Measurements from ENCODE around the gene NOLC1. TPM values are rescaled to one million over a fixed set of nuclear protein-coding genes. Genes with fewer than 3 reads are reported as not detected.

NOLC1 gene
- total and polyA plus RNA-seq, 3 donors from 2014 or later = 46.6 to 63.8 (median 53.7) TPM

DNA sequence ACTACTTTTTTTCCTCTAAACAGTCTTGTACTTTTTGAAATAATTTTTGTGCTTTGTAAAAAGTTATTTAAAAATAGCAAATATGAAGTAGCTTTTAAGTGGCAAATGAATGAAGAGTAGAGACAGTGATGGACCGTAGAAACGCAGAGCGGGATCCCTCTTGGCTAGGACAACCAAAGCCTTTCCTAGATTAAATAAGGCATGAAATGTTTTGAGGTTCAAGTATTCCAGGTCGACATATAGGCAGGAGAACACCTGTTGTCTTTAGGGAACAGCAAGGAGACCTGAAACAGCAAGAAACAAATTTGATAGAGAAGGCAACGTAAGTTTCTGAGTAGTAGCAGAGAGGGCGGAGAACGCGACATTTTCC lies 20.0 kb upstream of the NOLC1 start:
- peaks cover 5% of the 10 kb centered on the region for H3K4me1 ChIP-seq
- peak overlapping the region; percentile 80 to 94 for H3K4me3 ChIP-seq
- intact Hi-C loops (cut with DNase I; ENCODE audit: low total_unique reads) = no loop called here
- WGBS, 2 donors = 16 to 21% methylated on average over 8 of the region's 8 CpGs
- no peak for TF ChIP-seq POLR2A (IDR thresholded peaks at IDR 0.05)
- TF ChIP-seq, protein P1, sequence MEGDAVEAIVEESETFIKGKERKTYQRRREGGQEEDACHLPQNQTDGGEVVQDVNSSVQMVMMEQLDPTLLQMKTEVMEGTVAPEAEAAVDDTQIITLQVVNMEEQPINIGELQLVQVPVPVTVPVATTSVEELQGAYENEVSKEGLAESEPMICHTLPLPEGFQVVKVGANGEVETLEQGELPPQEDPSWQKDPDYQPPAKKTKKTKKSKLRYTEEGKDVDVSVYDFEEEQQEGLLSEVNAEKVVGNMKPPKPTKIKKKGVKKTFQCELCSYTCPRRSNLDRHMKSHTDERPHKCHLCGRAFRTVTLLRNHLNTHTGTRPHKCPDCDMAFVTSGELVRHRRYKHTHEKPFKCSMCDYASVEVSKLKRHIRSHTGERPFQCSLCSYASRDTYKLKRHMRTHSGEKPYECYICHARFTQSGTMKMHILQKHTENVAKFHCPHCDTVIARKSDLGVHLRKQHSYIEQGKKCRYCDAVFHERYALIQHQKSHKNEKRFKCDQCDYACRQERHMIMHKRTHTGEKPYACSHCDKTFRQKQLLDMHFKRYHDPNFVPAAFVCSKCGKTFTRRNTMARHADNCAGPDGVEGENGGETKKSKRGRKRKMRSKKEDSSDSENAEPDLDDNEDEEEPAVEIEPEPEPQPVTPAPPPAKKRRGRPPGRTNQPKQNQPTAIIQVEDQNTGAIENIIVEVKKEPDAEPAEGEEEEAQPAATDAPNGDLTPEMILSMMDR (IDR thresholded peaks at IDR 0.05) = no peak
- DNase-seq = no peak
- H3K9me3 ChIP-seq = no peaks in the 10 kb centered on the region
- no peaks in the 10 kb centered on the region for H3K27me3 ChIP-seq
- H3K27ac ChIP-seq = peak overlapping the region; percentile 89 to 90
- no peaks in the 10 kb centered on the region for H3K36me3 ChIP-seq (ENCODE audit: low read depth, missing control alignments)

DNA sequence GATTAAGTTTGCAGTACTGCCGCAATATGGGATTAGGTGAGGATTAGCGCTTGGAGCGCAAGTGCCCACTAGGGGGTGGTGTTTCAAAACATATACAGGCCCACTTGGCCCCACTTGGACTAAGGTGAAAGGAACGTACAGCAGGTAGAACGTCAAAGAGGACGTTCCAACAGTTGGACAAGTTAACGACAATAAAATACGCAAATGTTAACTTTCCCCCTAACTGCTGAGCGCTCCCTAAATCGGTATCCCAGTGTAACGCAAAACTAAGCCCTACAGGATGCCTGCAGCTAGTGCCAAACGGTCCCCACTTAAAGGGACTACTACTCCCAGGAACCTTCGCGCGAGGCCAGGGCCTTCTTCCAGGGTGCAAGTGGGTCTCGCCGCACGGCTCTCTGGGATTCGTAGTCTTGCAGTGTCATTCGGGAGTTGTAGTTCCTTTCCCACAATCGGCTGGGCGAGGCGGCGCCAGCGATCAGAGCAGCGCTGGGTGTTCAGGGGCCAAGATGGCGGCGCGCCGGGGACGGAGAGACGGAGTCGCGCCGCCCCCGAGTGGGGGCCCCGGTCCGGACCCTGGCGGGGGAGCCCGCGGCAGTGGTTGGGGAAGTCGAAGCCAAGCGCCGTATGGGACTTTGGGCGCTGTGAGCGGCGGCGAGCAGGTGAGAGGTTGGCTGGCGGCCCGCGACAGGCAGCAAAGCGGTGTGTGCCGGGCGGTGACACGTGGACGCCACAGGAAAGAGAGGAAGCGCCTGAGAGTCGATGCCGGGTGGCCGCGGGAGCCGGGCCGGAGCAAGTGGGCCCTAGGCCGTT lies 19.4 kb upstream of the NOLC1 start, which contains the start of gene PPRC1:
PPRC1 (plus strand) TSS at position 478 of the 810 bp plus-strand sequence; CDS start at position 507, 29 bp downstream.
- 0 to 1% methylated on average over 16 to 63 of the region's 64 CpGs for WGBS, 2 donors
- peaks cover 5% of the 10 kb centered on the region for H3K4me1 ChIP-seq
- H3K27me3 ChIP-seq = no peaks in the 10 kb centered on the region
- peak; percentile 100 for DNase-seq
- H3K9me3 ChIP-seq = no peaks in the 10 kb centered on the region
- intact Hi-C loops (cut with DNase I; ENCODE audit: low total_unique reads) = no loop called here
- peak; percentile 13 for TF ChIP-seq POLR2A (IDR thresholded peaks at IDR 0.05)
- TF ChIP-seq, protein P1 (IDR thresholded peaks at IDR 0.05) = peak; percentile 90 to 96 (median 90)
- H3K4me3 ChIP-seq = peak within 1 kb of the TSS; percentile 80 to 94
- H3K36me3 ChIP-seq (ENCODE audit: low read depth, missing control alignments) = no peaks in the 10 kb centered on the region
- H3K27ac ChIP-seq = peak within 1 kb of the TSS; percentile 89 to 90

DNA sequence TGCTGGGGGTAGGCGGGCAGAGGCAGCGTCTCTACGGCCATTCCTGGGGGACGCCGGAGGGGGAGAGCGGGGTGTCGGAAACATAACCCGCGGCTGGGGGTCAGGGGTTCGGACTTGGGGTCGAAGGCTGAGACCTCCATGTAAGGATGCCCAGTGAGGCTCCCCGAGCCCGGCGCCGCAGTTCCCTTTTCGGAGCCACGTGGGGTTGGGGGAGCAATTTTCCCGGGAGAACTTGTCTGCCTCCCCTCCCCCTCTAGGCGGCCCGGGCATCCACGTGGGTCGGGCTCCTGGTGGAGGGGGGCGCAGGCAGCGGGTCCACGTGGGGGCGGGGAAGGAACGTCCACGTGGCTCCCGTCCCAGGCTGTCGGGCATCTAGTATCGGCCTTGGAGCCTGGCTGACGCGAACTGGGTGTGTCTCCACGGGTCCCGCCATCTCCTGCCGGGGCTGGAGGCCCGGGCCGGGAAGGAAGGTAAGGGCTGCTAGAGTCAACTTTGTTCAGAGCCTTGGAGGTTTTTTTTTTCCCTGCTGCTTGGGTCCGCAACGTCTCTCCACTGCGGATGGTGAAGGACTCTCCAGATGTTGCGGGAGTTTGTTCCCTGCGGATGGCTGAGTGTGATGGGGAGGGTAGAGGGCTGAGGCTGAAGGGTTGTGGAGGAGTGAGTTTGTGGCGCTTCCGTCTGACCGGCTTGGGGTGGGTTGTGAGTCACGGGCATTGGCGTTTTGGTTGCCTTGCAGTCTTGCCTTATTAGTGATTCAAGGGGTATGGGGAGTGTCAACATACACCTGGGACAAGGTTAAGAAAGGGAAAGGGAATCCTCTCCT lies 18.6 kb upstream of the NOLC1 start:
- peak overlapping the region; percentile 89 to 90 for H3K27ac ChIP-seq
- H3K36me3 ChIP-seq (ENCODE audit: low read depth, missing control alignments) = no peaks in the 10 kb centered on the region
- peak overlapping the region; percentile 80 to 94 for H3K4me3 ChIP-seq
- DNase-seq = peak; percentile 88
- WGBS, 2 donors = 1% methylated on average over 29 to 42 of the region's 48 CpGs
- no peak for TF ChIP-seq POLR2A (IDR thresholded peaks at IDR 0.05)
- TF ChIP-seq, protein P1 (IDR thresholded peaks at IDR 0.05) = no peak
- H3K27me3 ChIP-seq = no peaks in the 10 kb centered on the region
- H3K9me3 ChIP-seq = no peaks in the 10 kb centered on the region
- intact Hi-C loops (cut with DNase I; ENCODE audit: low total_unique reads) = no loop called here
- peaks cover 5% of the 10 kb centered on the region for H3K4me1 ChIP-seq

DNA sequence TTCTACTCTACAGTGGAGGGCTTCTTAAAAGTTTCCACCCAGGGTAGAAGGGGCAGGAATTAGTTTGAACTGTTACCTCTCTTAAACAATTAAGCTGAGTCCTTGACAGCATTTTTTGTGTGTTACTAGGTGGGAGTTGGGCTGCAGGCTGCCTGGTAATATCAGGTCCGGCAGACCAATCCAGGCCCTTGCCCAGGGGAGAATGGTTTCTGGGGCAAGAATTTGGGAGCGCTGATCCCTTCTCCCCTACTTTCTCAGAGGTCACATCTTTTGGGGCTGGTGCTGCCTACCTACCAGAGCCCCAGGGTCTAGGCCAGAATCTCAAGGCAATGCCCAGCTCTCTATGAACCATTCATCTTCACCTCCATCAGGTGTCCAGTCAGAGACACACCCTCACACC lies 17.8 kb upstream of the NOLC1 start:
- peaks cover 5% of the 10 kb centered on the region for H3K4me1 ChIP-seq
- intact Hi-C loops (cut with DNase I; ENCODE audit: low total_unique reads) = no loop called here
- TF ChIP-seq, protein P1 (IDR thresholded peaks at IDR 0.05) = no peak
- no peak for TF ChIP-seq POLR2A (IDR thresholded peaks at IDR 0.05)
- no peaks in the 10 kb centered on the region for H3K9me3 ChIP-seq
- H3K27me3 ChIP-seq = no peaks in the 10 kb centered on the region
- H3K36me3 ChIP-seq (ENCODE audit: low read depth, missing control alignments) = no peaks in the 10 kb centered on the region
- DNase-seq = no peak
- no peak overlapping the region for H3K27ac ChIP-seq
- WGBS, 2 donors = 21 to 36% methylated on average over 2 of the region's 2 CpGs
- no peak overlapping the region for H3K4me3 ChIP-seq
